ENCODE data around the gene MYT1.

The MYT1 gene

DNA sequence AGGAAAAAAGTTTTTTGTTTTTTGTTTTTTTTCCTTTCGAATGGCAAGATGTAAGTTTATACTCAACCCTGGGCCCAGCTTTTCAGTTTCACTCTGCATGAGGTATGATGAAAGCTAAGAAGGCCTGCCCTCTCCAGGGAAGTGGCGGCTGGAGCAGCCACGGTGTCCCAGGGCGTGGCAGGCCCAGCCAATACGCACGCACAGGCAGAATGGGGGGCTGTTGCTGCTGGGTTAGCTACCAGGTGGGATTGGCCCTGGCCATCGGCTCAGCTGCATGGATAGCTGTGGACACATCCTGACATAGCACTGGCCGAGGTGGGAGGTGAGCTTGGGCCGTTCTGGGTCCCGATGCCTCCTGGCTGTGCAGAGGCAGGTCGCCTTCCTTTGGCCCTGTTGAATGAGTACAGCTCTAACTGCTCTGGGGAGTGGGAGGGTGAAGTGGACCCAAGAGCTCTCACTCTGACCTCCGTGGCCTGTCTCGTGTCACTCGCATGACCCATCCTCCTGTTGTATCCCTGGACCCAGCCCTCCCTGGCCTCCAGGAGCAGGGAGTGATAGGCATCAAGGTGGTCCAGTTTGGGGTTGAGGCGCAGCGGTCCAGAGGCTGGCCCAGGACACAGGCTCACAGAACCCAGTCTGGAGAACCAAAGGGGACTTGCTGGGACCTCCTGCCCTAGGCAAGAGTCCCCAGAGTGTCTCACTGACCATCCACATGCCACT is 18.1 kb downstream of the MYT1 start:
- Histone ChIP-seq H3K9ac (ENCODE audit: low read length) (no peak overlapping the region), H4K20me1 (ENCODE audit: insufficient read depth, low read length) (no peaks in the 10 kb centered on the region), H3K9me3 (replicated peaks; ENCODE audit: insufficient read depth, low read length) (no peaks in the 10 kb centered on the region), H3K36me3 (replicated peaks; ENCODE audit: insufficient read depth, low read length) (no peaks in the 10 kb centered on the region), H3K79me2 (ENCODE audit: low read length) (no peaks in the 10 kb centered on the region), H3F3A (ENCODE audit: insufficient read depth, low read length) (no peaks in the 10 kb centered on the region), H3K4me1 (ENCODE audit: low read length) (no peaks in the 10 kb centered on the region), H2AFZ (ENCODE audit: low read length) (no peak overlapping the region), H3K27me3 (replicated peaks; ENCODE audit: insufficient read depth, low read length) (peaks cover 96% of the 10 kb centered on the region), H3K27ac (ENCODE audit: low read length) (no peak overlapping the region), H3K4me2 (ENCODE audit: low read depth, low read length) (no peak overlapping the region), H3K4me3 (ENCODE audit: low read length) (no peak overlapping the region), H3K9me2 (replicated peaks; ENCODE audit: insufficient read depth, low read length) (no peaks in the 10 kb centered on the region)
- DNase-seq = no peak
- TF ChIP-seq EZH2phosphoT487 (IDR thresholded peaks at IDR 0.05; ENCODE audit: low read length) = no peak
- TF ChIP-seq EZH2 (optimal IDR thresholded peaks at IDR 0.05; ENCODE audit: low read depth, low read length) = no peak
- TF ChIP-seq, protein P1, sequence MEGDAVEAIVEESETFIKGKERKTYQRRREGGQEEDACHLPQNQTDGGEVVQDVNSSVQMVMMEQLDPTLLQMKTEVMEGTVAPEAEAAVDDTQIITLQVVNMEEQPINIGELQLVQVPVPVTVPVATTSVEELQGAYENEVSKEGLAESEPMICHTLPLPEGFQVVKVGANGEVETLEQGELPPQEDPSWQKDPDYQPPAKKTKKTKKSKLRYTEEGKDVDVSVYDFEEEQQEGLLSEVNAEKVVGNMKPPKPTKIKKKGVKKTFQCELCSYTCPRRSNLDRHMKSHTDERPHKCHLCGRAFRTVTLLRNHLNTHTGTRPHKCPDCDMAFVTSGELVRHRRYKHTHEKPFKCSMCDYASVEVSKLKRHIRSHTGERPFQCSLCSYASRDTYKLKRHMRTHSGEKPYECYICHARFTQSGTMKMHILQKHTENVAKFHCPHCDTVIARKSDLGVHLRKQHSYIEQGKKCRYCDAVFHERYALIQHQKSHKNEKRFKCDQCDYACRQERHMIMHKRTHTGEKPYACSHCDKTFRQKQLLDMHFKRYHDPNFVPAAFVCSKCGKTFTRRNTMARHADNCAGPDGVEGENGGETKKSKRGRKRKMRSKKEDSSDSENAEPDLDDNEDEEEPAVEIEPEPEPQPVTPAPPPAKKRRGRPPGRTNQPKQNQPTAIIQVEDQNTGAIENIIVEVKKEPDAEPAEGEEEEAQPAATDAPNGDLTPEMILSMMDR (IDR thresholded peaks at IDR 0.05; ENCODE audit: low read length) = no peak

DNA sequence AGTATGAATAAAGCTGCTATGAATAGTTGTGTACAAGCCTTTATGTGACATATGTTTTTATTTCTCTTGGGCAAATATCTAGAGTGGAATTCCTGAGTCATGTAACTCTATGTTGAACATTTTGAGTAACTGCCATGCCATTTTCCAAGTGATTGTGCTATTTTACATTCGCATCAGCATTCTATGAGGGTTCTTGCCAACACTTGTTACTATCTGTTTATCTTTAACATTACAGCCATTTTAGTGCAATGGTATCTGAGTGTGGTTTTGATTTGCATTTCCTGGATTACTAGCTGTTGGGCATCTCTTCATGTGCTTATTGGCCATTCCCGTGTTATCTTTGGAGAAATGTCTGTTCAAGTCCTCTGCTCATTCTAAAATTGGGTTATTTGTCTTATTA is 19.1 kb downstream of the MYT1 start:
- Histone ChIP-seq H3K36me3 (replicated peaks; ENCODE audit: insufficient read depth, low read length) (no peaks in the 10 kb centered on the region), H3K27me3 (replicated peaks; ENCODE audit: insufficient read depth, low read length) (peaks cover 96% of the 10 kb centered on the region), H3K9me2 (replicated peaks; ENCODE audit: insufficient read depth, low read length) (no peaks in the 10 kb centered on the region), H3K9ac (ENCODE audit: low read length) (no peak overlapping the region), H4K20me1 (ENCODE audit: insufficient read depth, low read length) (no peaks in the 10 kb centered on the region), H3K4me3 (ENCODE audit: low read length) (no peak overlapping the region), H3K79me2 (ENCODE audit: low read length) (no peaks in the 10 kb centered on the region), H3K4me2 (ENCODE audit: low read depth, low read length) (no peak overlapping the region), H3F3A (ENCODE audit: insufficient read depth, low read length) (no peaks in the 10 kb centered on the region), H3K4me1 (ENCODE audit: low read length) (no peaks in the 10 kb centered on the region), H2AFZ (ENCODE audit: low read length) (no peak overlapping the region), H3K9me3 (replicated peaks; ENCODE audit: insufficient read depth, low read length) (no peaks in the 10 kb centered on the region), H3K27ac (ENCODE audit: low read length) (no peak overlapping the region)
- DNase-seq = no peak
- TF ChIP-seq, protein P1 (IDR thresholded peaks at IDR 0.05; ENCODE audit: low read length) = no peak
- TF ChIP-seq EZH2 (optimal IDR thresholded peaks at IDR 0.05; ENCODE audit: low read depth, low read length) = peak; percentile 2

DNA sequence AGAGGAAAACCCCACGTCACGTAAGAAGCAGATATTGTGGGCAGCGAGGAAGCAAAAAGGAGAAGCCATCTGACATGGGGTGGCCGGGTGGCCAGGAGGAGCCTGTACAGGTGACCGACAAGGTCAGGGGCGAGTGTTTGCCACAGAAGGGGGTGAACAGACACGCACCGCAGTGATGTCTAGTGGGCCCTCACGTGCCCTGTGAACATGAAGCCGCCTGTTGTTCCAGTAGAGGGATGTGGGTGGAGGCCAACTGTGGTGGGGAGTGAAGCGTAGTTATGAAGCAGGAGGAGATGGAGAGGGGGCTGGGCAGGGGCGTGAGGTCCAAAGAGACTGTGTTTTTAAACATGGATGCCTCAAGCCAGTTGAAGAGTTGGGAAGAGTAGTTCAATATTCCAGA is 20.5 kb downstream of the MYT1 start:
- TF ChIP-seq, protein P1 (IDR thresholded peaks at IDR 0.05; ENCODE audit: low read length) = no peak
- TF ChIP-seq EZH2 (optimal IDR thresholded peaks at IDR 0.05; ENCODE audit: low read depth, low read length) (no peak), EZH2phosphoT487 (IDR thresholded peaks at IDR 0.05; ENCODE audit: low read length) (no peak)
- Histone ChIP-seq H3F3A (ENCODE audit: insufficient read depth, low read length) (no peaks in the 10 kb centered on the region), H3K9ac (ENCODE audit: low read length) (no peak overlapping the region), H3K27me3 (replicated peaks; ENCODE audit: insufficient read depth, low read length) (peaks cover 100% of the 10 kb centered on the region), H3K4me2 (ENCODE audit: low read depth, low read length) (no peak overlapping the region), H3K79me2 (ENCODE audit: low read length) (no peaks in the 10 kb centered on the region), H3K9me3 (replicated peaks; ENCODE audit: insufficient read depth, low read length) (no peaks in the 10 kb centered on the region), H4K20me1 (ENCODE audit: insufficient read depth, low read length) (no peaks in the 10 kb centered on the region), H2AFZ (ENCODE audit: low read length) (no peak overlapping the region), H3K27ac (ENCODE audit: low read length) (no peak overlapping the region), H3K36me3 (replicated peaks; ENCODE audit: insufficient read depth, low read length) (no peaks in the 10 kb centered on the region), H3K9me2 (replicated peaks; ENCODE audit: insufficient read depth, low read length) (no peaks in the 10 kb centered on the region), H3K4me3 (ENCODE audit: low read length) (no peak overlapping the region), H3K4me1 (ENCODE audit: low read length) (no peaks in the 10 kb centered on the region)
- DNase-seq = no peak
